Motor neuron (in vitro differentiated cells): ENCODE data around the gene ASAP3. TPM values are rescaled to one million over a fixed set of nuclear protein-coding genes. Genes with fewer than 3 reads are reported as not detected.

Source experiments
- ATAC-seq, 8 experiments: fragments of 200-7000 bp; cut with Tn5 transposase; replicated peaks in 6 of 8; 2 replicates each; pipeline ENCODE4 v1.8.0; 2021; ENCODE audit warnings: mild to moderate bottlenecking in 8 of 8, moderate library complexity in 8 of 8
- H3K27ac ChIP-seq, 2 donors: fragments of 250-450 bp; sonication (Bioruptor Pico); 2 replicates each; pipeline ENCODE4 v1.9.0; 2021; ENCODE audit warnings: antibody characterized with exemption in 2 of 2, mild to moderate bottlenecking in 2 of 2, moderate library complexity in 1 of 2
- H3K4me1 ChIP-seq, 2 donors: fragments of 250-450 bp; sonication (Bioruptor Pico); replicated peaks in 1 of 2; 2 replicates each; pipeline ENCODE4 v1.6.1; 2021; ENCODE audit warnings: antibody characterized with exemption in 2 of 2, mild to moderate bottlenecking in 2 of 2, moderate library complexity in 1 of 2
- H3K4me3 ChIP-seq, 5 donors: fragments of 250-450 bp; sonication (Bioruptor Pico); 2 replicates each; pipeline ENCODE4 v1.9.0; 2021; ENCODE audit warnings: antibody characterized with exemption in 5 of 5, mild to moderate bottlenecking in 5 of 5, moderate library complexity in 4 of 5
- WGBS, 10 experiments: fragments of 450-650 bp; shearing (Covaris generic); methylation state at CpG; one replicate each; pipeline ENCODE4 v1.0.0; 2022; 5-methylcytosine and 5-hydroxymethylcytosine counted together
- in situ Hi-C, 9 experiments: fragments of 400-800 bp; cut with MboI; loops; one replicate each; pipeline ENCODE4 v1.15.0; 2021; ENCODE audit warnings: low sequenced_read_pairs in 9 of 9, low pct_unique_long_range_greater_than_20kb in 2 of 9; ENCODE audit not compliant: unreplicated experiment in 9 of 9
- total RNA-seq, 8 experiments: library from RNA; unstranded; fragments of 300-600 nt; gene quantifications; 2 replicates each; pipeline versions ENCODE4 v1.2.3 to v1.2.4, GENCODE V29; 2022

ASAP3 gene
- total RNA-seq, 8 experiments from 2014 or later, result 29.0 to 96.6 (median 39.1) TPM

GRCh38 chr1:23449306-23449705 is 34.7 kb downstream of the ASAP3 start:
- in situ Hi-C loops, result no loop called here
- Histone ChIP-seq H3K4me1 (peaks cover 0 to 4% of the 10 kb centered on the region in 2 donors), H3K27ac (no peak overlapping the region), H3K4me3 (no peak overlapping the region)
- 60 to 100% (median 91%) methylated on average over 1 to 6 of the region's 6 CpGs; no CpG with 5 or more reads in 3 of the 10 experiments for WGBS, 10 experiments
- no peak for ATAC-seq

- in situ Hi-C loops, result no loop called here
- Histone ChIP-seq H3K27ac (no peak overlapping the region), H3K4me1 (peaks cover 0 to 4% of the 10 kb centered on the region in 2 donors), H3K4me3 (no peak overlapping the region)
- WGBS, 10 experiments, result 0 to 100% (median 100%) methylated on average over 1 of the region's 1 CpG; no CpG with 5 or more reads in 5 of the 10 experiments
- no peak for ATAC-seq
Observed at GRCh38 chr1:23448846-23449245, 35.1 kb downstream of the ASAP3 start.

- ATAC-seq, result no peak
- Histone ChIP-seq H3K27ac (no peak overlapping the region), H3K4me3 (no peak overlapping the region), H3K4me1 (peaks cover 0 to 4% of the 10 kb centered on the region in 2 donors)
- WGBS, 10 experiments, result 83 to 100% (median 94%) methylated on average over 1 to 8 of the region's 8 CpGs; no CpG with 5 or more reads in 2 of the 10 experiments
- in situ Hi-C loops, result no loop called here
Observed at GRCh38 chr1:23446661-23447310, 37.2 kb downstream of the ASAP3 start.

GRCh38 chr1:23444596-23445390 is 39.2 kb downstream of the ASAP3 start:
- Histone ChIP-seq H3K4me1 (no peaks in the 10 kb centered on the region), H3K4me3 (no peak overlapping the region), H3K27ac (no peak overlapping the region)
- 57 to 100% (median 96%) methylated on average over 1 to 4 of the region's 4 CpGs; no CpG with 5 or more reads in 2 of the 10 experiments for WGBS, 10 experiments
- no peak for ATAC-seq
- in situ Hi-C loops, result no loop called here

GRCh38 chr1:23444104-23444533 is 39.9 kb downstream of the ASAP3 start:
- Histone ChIP-seq H3K27ac (no peak overlapping the region), H3K4me1 (no peaks in the 10 kb centered on the region), H3K4me3 (no peak overlapping the region)
- WGBS, 10 experiments, result 7 to 100% (median 97%) methylated on average over 1 to 4 of the region's 4 CpGs; no CpG with 5 or more reads in 4 of the 10 experiments
- peak in 3 of 8 experiments; percentile 92 to 95 (median 93) for ATAC-seq
- in situ Hi-C loops, result no loop called here

GRCh38 chr1:23442751-23443150 is 41.2 kb downstream of the ASAP3 start:
- in situ Hi-C loops, result no loop called here

GRCh38 chr1:23441446-23442148 is 42.4 kb downstream of the ASAP3 start:
- no peaks in the 10 kb centered on the region for H3K4me1 ChIP-seq
- WGBS, 10 experiments, result 73 to 100% (median 94%) methylated on average over 3 to 7 of the region's 8 CpGs; no CpG with 5 or more reads in 5 of the 10 experiments
- in situ Hi-C loops, result no loop called here
- no peak overlapping the region for H3K4me3 ChIP-seq
- H3K27ac ChIP-seq, result no peak overlapping the region
- no peak for ATAC-seq

More at GRCh38 chr1:23442751-23443150, 41.2 kb downstream of the ASAP3 start:
- no peaks in the 10 kb centered on the region for H3K4me1 ChIP-seq
- H3K27ac ChIP-seq, result no peak overlapping the region
- ATAC-seq, result no peak
- 67 to 100% (median 78%) methylated on average over 1 to 3 of the region's 3 CpGs; no CpG with 5 or more reads in 3 of the 10 experiments for whole genome bisulfite sequencing, 10 experiments
- no peak overlapping the region for H3K4me3 ChIP-seq

- no peak for ATAC-seq
- H3K4me3 ChIP-seq, result no peak overlapping the region
- no peak overlapping the region for H3K27ac ChIP-seq
- 33 to 100% (median 96%) methylated on average over 1 to 4 of the region's 8 CpGs; no CpG with 5 or more reads in 4 of the 10 experiments for WGBS, 10 experiments
- in situ Hi-C loops, result no loop called here
- no peaks in the 10 kb centered on the region for H3K4me1 ChIP-seq
Observed at GRCh38 chr1:23438545-23438944, 45.4 kb downstream of the ASAP3 start.

- 89 to 100% methylated on average over 4 to 12 of the region's 13 CpGs; no CpG with 5 or more reads in 8 of the 10 experiments for whole genome bisulfite sequencing, 10 experiments
- Histone ChIP-seq H3K4me3 (no peak overlapping the region), H3K4me1 (no peaks in the 10 kb centered on the region), H3K27ac (no peak overlapping the region)
- in situ Hi-C loops, result no loop called here
- ATAC-seq, result peak in 1 of 8 experiments; percentile 8
Observed at GRCh38 chr1:23437355-23437664, 46.7 kb downstream of the ASAP3 start.

GRCh38 chr1:23436520-23437354 is 47.2 kb downstream of the ASAP3 start:
- in situ Hi-C loops, result no loop called here
- Histone ChIP-seq H3K27ac (no peak overlapping the region), H3K4me3 (no peak overlapping the region), H3K4me1 (no peaks in the 10 kb centered on the region)
- ATAC-seq, result peak in 6 of 8 experiments; percentile 17 to 88 (median 50)
- WGBS, 10 experiments, result 30 to 90% (median 57%) methylated on average over 2 to 9 of the region's 49 CpGs; no CpG with 5 or more reads in 6 of the 10 experiments

GRCh38 chr1:23434260-23434775 is 49.7 kb downstream of the ASAP3 start:
- no peak overlapping the region for H3K4me3 ChIP-seq
- no peaks in the 10 kb centered on the region for H3K4me1 ChIP-seq
- 40 to 100% (median 82%) methylated on average over 1 to 5 of the region's 7 CpGs; no CpG with 5 or more reads in 3 of the 10 experiments for WGBS, 10 experiments
- ATAC-seq, result no peak
- H3K27ac ChIP-seq, result no peak overlapping the region
- in situ Hi-C loops, result no loop called here

GRCh38 chr1:23433122-23433521 is 50.9 kb downstream of the ASAP3 start:
- WGBS, 10 experiments, result 67 to 95% (median 93%) methylated on average over 2 to 5 of the region's 10 CpGs; no CpG with 5 or more reads in 3 of the 10 experiments
- Histone ChIP-seq H3K27ac (no peak overlapping the region), H3K4me3 (no peak overlapping the region), H3K4me1 (no peaks in the 10 kb centered on the region)
- ATAC-seq, result no peak
- in situ Hi-C loops, result no loop called here
